GM18507 (cell line): ENCODE results near the gene RAB3GAP1.

Source experiments
- DNase-seq: peaks from one replicate; pipeline ENCODE4 v3.0.0; 2011; ENCODE audit warnings: low read depth; ENCODE audit not compliant: insufficient read length; ENCODE audit errors: extremely low spot score
- FAIRE-seq: peaks from 2 replicates; lab custom pipeline; 2011; peaks lifted over from hg19 to GRCh38; lab: Jason Lieb, UNC

The RAB3GAP1 gene

DNA sequence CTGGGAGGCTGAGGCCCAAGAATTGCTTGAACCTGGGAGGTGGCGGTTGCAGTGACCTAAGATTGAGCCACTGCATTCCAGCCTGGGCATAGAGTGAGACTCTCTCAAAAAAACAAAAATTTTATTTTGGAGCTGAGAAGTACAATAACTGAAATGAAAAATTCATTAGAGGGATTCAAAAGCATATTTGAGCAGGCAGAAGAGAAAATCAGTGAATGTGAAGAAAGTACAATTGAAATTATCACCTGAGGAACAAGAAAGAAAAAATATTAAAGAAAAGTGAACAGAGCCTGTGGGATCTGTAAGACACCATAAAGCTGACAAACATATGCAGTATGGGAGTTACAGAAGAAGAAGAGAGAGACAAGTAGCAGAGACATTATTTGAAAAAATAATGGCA is 137.1 kb downstream of the RAB3GAP1 start:
- no peak for DNase-seq
- FAIRE-seq = no peak

- DNase-seq = no peak
- no peak for FAIRE-seq
These were observed 138.7 kb downstream of the RAB3GAP1 start for GRCh38 chr2:135190799-135191198.

DNA sequence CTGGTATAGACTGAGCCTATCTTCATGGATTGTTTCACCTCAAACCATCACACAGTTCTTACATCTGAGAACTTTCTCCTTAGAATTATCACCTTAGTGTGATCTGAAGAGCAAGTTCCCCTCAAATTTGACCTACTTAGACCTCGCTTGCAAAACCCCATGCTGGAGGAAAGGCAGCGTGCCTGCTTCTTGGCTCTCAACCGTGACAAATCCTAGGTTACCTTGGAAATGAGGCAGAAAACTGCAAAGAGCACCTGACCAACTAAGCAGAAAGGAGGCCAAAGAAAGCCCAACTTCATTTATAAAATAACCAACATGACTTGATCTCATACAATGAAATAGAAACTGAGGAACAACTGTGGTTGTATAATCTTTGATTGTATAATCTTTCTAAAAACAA is 146.4 kb downstream of the RAB3GAP1 start:
- DNase-seq (no peak), FAIRE-seq (no peak)

DNA sequence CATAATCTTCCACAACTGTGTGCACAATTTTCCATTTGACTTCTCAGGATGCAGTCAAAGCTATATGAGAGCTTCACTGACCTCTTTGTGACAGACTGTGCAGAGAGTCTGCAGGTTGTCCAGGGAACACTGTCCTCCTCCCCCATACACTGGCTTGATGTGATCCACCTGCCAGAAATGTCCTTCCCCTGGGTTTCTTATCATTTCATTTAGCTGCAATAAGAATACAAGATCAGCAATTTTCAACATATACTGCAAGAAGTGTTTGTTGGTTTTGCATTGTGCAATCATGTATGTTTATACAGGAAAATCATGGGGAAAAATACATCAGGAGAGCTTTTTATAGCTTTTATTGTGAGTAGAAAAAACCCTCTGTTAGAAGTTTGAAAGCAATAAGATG is 150.7 kb downstream of the RAB3GAP1 start:
- no peak for DNase-seq
- no peak for FAIRE-seq

DNA sequence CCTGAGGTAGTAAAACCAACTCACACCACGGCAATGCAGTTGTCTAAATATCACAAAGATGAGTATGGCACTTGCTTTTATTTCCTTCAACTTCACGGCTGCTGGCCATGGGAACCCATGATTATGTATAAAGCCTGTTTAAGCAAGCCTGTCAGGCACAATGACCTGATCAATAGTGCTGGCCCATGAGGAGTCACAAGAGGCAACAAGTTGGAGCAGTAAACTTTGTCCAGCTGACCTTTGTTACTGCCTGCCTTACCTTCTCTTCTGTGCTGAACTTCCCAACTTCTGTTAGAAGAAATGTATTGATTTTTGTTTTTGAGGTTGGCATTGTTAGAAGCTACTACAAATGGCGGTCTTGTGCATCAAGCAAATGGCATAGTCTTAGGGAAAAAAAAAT is 151.9 kb downstream of the RAB3GAP1 start:
- DNase-seq = no peak
- no peak for FAIRE-seq

DNA sequence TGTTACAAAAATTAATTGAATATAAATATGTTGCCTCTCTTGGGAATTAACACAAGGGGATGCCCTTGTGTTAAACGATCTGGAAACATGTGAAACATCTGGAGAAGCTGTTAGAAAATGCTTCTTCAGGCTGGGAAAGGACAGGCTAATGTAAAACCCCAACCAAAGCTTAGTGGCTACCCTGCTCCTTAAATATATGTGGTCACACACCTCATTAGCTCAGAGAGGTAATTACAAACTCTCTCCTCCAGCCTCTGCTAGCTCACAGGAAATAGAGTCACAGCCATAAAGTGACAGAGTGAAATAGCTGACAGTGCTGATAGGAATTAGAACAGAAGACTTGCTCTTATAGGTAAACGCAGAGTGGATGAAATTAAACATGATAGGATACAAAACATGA is 155.9 kb downstream of the RAB3GAP1 start:
- FAIRE-seq (no peak), DNase-seq (no peak)

GRCh38 chr2:135212757-135213156 is 160.7 kb downstream of the RAB3GAP1 start:
- no peak for FAIRE-seq

GRCh38 chr2:135218426-135218825 is 166.3 kb downstream of the RAB3GAP1 start:
- no peak for DNase-seq
- no peak for FAIRE-seq

More at GRCh38 chr2:135212757-135213156, 160.7 kb downstream of the RAB3GAP1 start:
- no peak for DNase-seq

DNA sequence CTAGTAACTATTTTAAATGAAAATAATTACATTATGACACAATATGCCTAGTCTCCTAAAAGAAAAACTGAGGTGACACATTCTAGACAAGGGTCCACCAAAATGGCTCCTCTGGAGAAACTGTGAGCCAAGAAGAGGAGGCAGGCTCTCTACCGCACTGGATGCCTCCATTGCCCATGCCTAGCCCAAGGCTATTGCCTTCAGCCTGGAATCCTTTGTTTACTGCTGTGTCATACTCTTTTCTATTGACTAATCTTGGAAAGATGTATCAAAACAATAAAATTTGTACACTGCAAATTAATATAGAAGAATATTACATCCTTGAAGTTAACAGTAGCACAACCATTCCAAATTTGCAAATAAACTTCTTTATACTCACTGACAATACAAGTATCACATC is 167.1 kb downstream of the RAB3GAP1 start:
- no peak for DNase-seq
- no peak for FAIRE-seq
